MCF 10A (cell line): ENCODE results near the gene HNRNPCL1. TPM values are rescaled to one million over a fixed set of nuclear protein-coding genes. Genes with fewer than 3 reads are reported as not detected.

Source experiments
- BruUV-seq: library from RNA; stranded (reverse); fragments of 400-500 nt; replicated peaks from 2 replicates; lab custom pipeline; 2021; lab: Mats Ljungman, UMichigan
- CTCF ChIA-PET: fragments of 300-600 bp; sonication (Branson Sonifier 250); formaldehyde crosslinking; extraction: SDS; loops from one replicate; lab custom pipeline; 2021; ENCODE audit warnings: antibody characterized with exemption, inconsistent platforms; lab: Yijun Ruan, JAX
- POLR2A ChIA-PET: fragments of 300-600, 350-650 bp; sonication (Branson Sonifier 250); formaldehyde crosslinking; extraction: SDS; loops from one replicate; lab custom pipeline; 2020; ENCODE audit warnings: antibody characterized with exemption, inconsistent platforms; lab: Yijun Ruan, JAX
- DNase-seq: peaks from one replicate; pipeline ENCODE4 v3.0.0-alpha.2; 2018; ENCODE audit not compliant: unreplicated experiment
- H3K27ac Mint-ChIP-seq: one replicate; pipeline ENCODE4 v1.8.0; 2022; ENCODE audit warnings: mild to moderate bottlenecking, low read depth, mixed read lengths; ENCODE audit not compliant: unreplicated experiment
- H3K27me3 Mint-ChIP-seq: one replicate; pipeline ENCODE4 v1.8.0; 2022; ENCODE audit warnings: mixed read lengths; ENCODE audit not compliant: insufficient read depth, unreplicated experiment
- H3K36me3 Mint-ChIP-seq: one replicate; pipeline ENCODE4 v1.8.0; 2022; ENCODE audit warnings: mild to moderate bottlenecking, moderate library complexity, mixed read lengths; ENCODE audit not compliant: insufficient read depth, unreplicated experiment
- H3K4me1 Mint-ChIP-seq: one replicate; pipeline ENCODE4 v1.8.0; 2022; ENCODE audit warnings: mixed read lengths; ENCODE audit not compliant: insufficient read depth, unreplicated experiment
- H3K4me3 Mint-ChIP-seq: one replicate; pipeline ENCODE4 v1.8.0; 2022; ENCODE audit warnings: mild to moderate bottlenecking, moderate library complexity, mixed read lengths; ENCODE audit not compliant: unreplicated experiment
- H3K9me3 Mint-ChIP-seq: one replicate; pipeline ENCODE4 v1.8.0; 2022; ENCODE audit warnings: mixed read lengths; ENCODE audit not compliant: unreplicated experiment
- CTCF ChIP-seq: fragments of 200-600 bp; IDR thresholded peaks from one replicate; pipeline ENCODE4 v1.8.0; 2022; ENCODE audit warnings: antibody characterized with exemption, mild to moderate bottlenecking; ENCODE audit not compliant: unreplicated experiment
- intact Hi-C: fragments of 100-400 bp; cut with micrococcal nuclease; formaldehyde crosslinking; loops from 2 replicates; pipeline ENCODE4 v1.14.1; 2022
- total RNA-seq: library from RNA; stranded (reverse); gene quantifications from 2 replicates; pipeline ENCODE4 v1.2.3, GENCODE V29; 2022

Gene HNRNPCL1
- total RNA-seq, 1 experiment from 2014 or later = not detected

- Mint-ChIP-seq H3K9me3 (no peaks in the 10 kb centered on the region), H3K27me3 (no peaks in the 10 kb centered on the region), H3K27ac (peak overlapping the region; percentile 85), H3K4me3 (no peak overlapping the region), H3K4me1 (peaks cover 27% of the 10 kb centered on the region), H3K36me3 (no peaks in the 10 kb centered on the region)
- intact Hi-C loops = no loop called here
- ChIA-PET CTCF (interaction anchor here (0.7 to 1.2 kb wide), 2 partner anchors 12 to 678 kb away, joined by 3 to 5 read pairs; no protein-coding TSS in a partner anchor), POLR2A (interaction anchor here (0.6 kb wide), 1 partner anchor 840 kb away, joined by 4 read pairs; no protein-coding TSS in a partner anchor)
- no TSS peak for BruUV-seq
- peak; percentile 64 for DNase-seq
- no peak for TF ChIP-seq CTCF
These were observed 37.7 kb downstream of the HNRNPCL1 start for GRCh38 chr1:12810691-12811408.

GRCh38 chr1:12809933-12810332 is 38.6 kb downstream of the HNRNPCL1 start:
- H3K27me3 Mint-ChIP-seq = no peaks in the 10 kb centered on the region
- CTCF ChIA-PET = interaction anchor here (1.2 kb wide), 1 partner anchor 11 kb away, joined by 5 read pairs; no protein-coding TSS in a partner anchor
- POLR2A ChIA-PET = no interaction called here
- intact Hi-C loops = no loop called here
- peak overlapping the region; percentile 85 for H3K27ac Mint-ChIP-seq
- TF ChIP-seq CTCF = no peak
- DNase-seq = no peak
- H3K36me3 Mint-ChIP-seq = no peaks in the 10 kb centered on the region
- peaks cover 5% of the 10 kb centered on the region for H3K9me3 Mint-ChIP-seq
- H3K4me1 Mint-ChIP-seq = peaks cover 27% of the 10 kb centered on the region
- no TSS peak for BruUV-seq
- H3K4me3 Mint-ChIP-seq = no peak overlapping the region

GRCh38 chr1:12799730-12800129 is 48.8 kb downstream of the HNRNPCL1 start:
- Mint-ChIP-seq H3K4me1 (peaks cover 27% of the 10 kb centered on the region), H3K27ac (no peak overlapping the region), H3K9me3 (peaks cover 4% of the 10 kb centered on the region), H3K4me3 (no peak overlapping the region), H3K27me3 (no peaks in the 10 kb centered on the region), H3K36me3 (no peaks in the 10 kb centered on the region)
- no peak for TF ChIP-seq CTCF
- no peak for DNase-seq
- ChIA-PET CTCF (interaction anchor here (0.6 kb wide), 1 partner anchor 26 kb away, joined by 5 read pairs; no protein-coding TSS in a partner anchor), POLR2A (no interaction called here)
- BruUV-seq = no TSS peak
- intact Hi-C loops = no loop called here

GRCh38 chr1:12798911-12799310 is 49.6 kb downstream of the HNRNPCL1 start:
- no peaks in the 10 kb centered on the region for H3K36me3 Mint-ChIP-seq
- no peak for TF ChIP-seq CTCF
- DNase-seq = no peak
- H3K4me1 Mint-ChIP-seq = peaks cover 27% of the 10 kb centered on the region
- ChIA-PET CTCF (interaction anchor here (0.6 to 1.3 kb wide), 2 partner anchors 11 to 27 kb away, joined by 5 read pairs; no protein-coding TSS in a partner anchor), POLR2A (no interaction called here)
- BruUV-seq = no TSS peak
- H3K27me3 Mint-ChIP-seq = no peaks in the 10 kb centered on the region
- no peak overlapping the region for H3K4me3 Mint-ChIP-seq
- no peaks in the 10 kb centered on the region for H3K9me3 Mint-ChIP-seq
- no peak overlapping the region for H3K27ac Mint-ChIP-seq
- intact Hi-C loops = no loop called here

Other genes with a start within 250 kb of the HNRNPCL1 start
- gene DHRS3, start 230.5 kb downstream of the HNRNPCL1 start, total RNA-seq = 1.4 and 1.5 TPM in 2 replicates
- not detected in 2 replicates for gene AADACL4, start 204.6 kb downstream of the HNRNPCL1 start, total RNA-seq
- gene AADACL3, start 132.6 kb downstream of the HNRNPCL1 start, total RNA-seq = not detected in 2 replicates
- gene CFAP107, start 102.5 kb downstream of the HNRNPCL1 start, total RNA-seq = not detected in 2 replicates
- gene PRAMEF12, start 75.0 kb downstream of the HNRNPCL1 start, total RNA-seq = not detected in 2 replicates
- not detected in 2 replicates for gene PRAMEF1, start 57.3 kb downstream of the HNRNPCL1 start, total RNA-seq
- gene PRAMEF11, start 17.3 kb downstream of the HNRNPCL1 start, total RNA-seq = not detected in 2 replicates
- gene PRAMEF2, start 8.4 kb upstream of the HNRNPCL1 start, total RNA-seq = not detected in 2 replicates
- gene PRAMEF4, start 37.5 kb upstream of the HNRNPCL1 start, total RNA-seq = not detected in 2 replicates
- gene PRAMEF10, start 49.5 kb upstream of the HNRNPCL1 start, total RNA-seq = not detected in 2 replicates
- not detected in 2 replicates for gene PRAMEF7, start 67.9 kb upstream of the HNRNPCL1 start, total RNA-seq
- not detected in 2 replicates for gene PRAMEF6, start 98.9 kb upstream of the HNRNPCL1 start, total RNA-seq
- gene PRAMEF27, start 207.9 kb upstream of the HNRNPCL1 start, total RNA-seq = not detected in 2 replicates
- gene HNRNPCL3, start 212.0 kb upstream of the HNRNPCL1 start, total RNA-seq = not detected in 2 replicates
- not detected in 2 replicates for gene PRAMEF25, start 222.1 kb upstream of the HNRNPCL1 start, total RNA-seq